SU-DHL-6 (cell line): Measurements from ENCODE around the gene NUP205.

Experiments used
- H2AFZ ChIP-seq: fragments of 200-600 bp; sonication (generic); 2 replicates; pipeline ENCODE4 v1.6.1; 2014; ENCODE audit warnings: low read depth, mild to moderate bottlenecking, moderate library complexity, mixed read lengths, antibody characterized with exemption, low read length; ENCODE audit not compliant: severe bottlenecking
- H3F3A ChIP-seq: fragments of 200-600 bp; shearing (Covaris generic); 2 replicates; pipeline ENCODE4 v1.6.0; 2016; ENCODE audit warnings: antibody characterized with exemption, mild to moderate bottlenecking; ENCODE audit not compliant: insufficient read depth
- H3K27ac ChIP-seq: fragments of 200-600 bp; sonication (generic); 2 replicates; pipeline ENCODE4 v1.5.1; 2016; ENCODE audit warnings: low read depth, mild to moderate bottlenecking, low read length, moderate library complexity, mixed read lengths
- H3K27me3 ChIP-seq: fragments of 200-600 bp; sonication (generic), shearing (Covaris generic); 2 replicates; pipeline ENCODE4 v1.6.0; 2014; ENCODE audit warnings: mild to moderate bottlenecking, low read length
- H3K36me3 ChIP-seq: fragments of 200-600 bp; sonication (generic); 2 replicates; pipeline ENCODE4 v1.6.1; 2014; ENCODE audit warnings: mild to moderate bottlenecking, low read length, mixed read lengths
- H3K4me2 ChIP-seq: fragments of 300-600, 200-600 bp; shearing (Covaris generic), sonication (generic); 2 replicates; pipeline ENCODE4 v1.6.0; 2014; ENCODE audit warnings: low read length, low read depth, mild to moderate bottlenecking; ENCODE audit not compliant: poor library complexity, severe bottlenecking
- H3K4me3 ChIP-seq: fragments of 200-600 bp; sonication (generic); 2 replicates; pipeline ENCODE4 v1.5.1; 2014; ENCODE audit warnings: antibody characterized with exemption, low read length, mild to moderate bottlenecking, mixed read lengths; ENCODE audit not compliant: insufficient read depth, poor library complexity, severe bottlenecking
- H3K79me2 ChIP-seq: fragments of 200-600 bp; sonication (generic); 2 replicates; pipeline ENCODE4 v1.6.1; 2014; ENCODE audit warnings: mild to moderate bottlenecking, low read length, moderate library complexity; ENCODE audit not compliant: insufficient read depth
- H3K9ac ChIP-seq: fragments of 200-600 bp; sonication (generic); 2 replicates; pipeline ENCODE4 v1.7.0; 2014; ENCODE audit warnings: mild to moderate bottlenecking, low read length
- H3K9me2 ChIP-seq: fragments of 200-600 bp; sonication (generic); replicated peaks from 2 replicates; pipeline ENCODE4 v1.6.1; 2014; ENCODE audit warnings: low read length; ENCODE audit not compliant: insufficient read depth
- H3K9me3 ChIP-seq: fragments of 200-600 bp; sonication (generic); 2 replicates; pipeline ENCODE4 v1.6.1; 2014; ENCODE audit warnings: low read length, mixed read lengths; ENCODE audit not compliant: insufficient read depth
- H4K20me1 ChIP-seq: fragments of 200-600 bp; sonication (generic); 2 replicates; pipeline ENCODE4 v1.6.1; 2014; ENCODE audit warnings: low read depth, mild to moderate bottlenecking, antibody characterized with exemption, low read length, moderate library complexity, mixed read lengths
- EZH2phosphoT487 ChIP-seq: fragments of 200-600 bp; sonication (generic), shearing (Covaris generic); conservative IDR thresholded peaks from 2 replicates; pipeline ENCODE4 v1.6.1; 2018; ENCODE audit warnings: mild to moderate bottlenecking, antibody characterized with exemption, low read length, moderate library complexity, mixed read lengths
- TF ChIP-seq, protein P1 (sequence below): fragments of 200-600 bp; sonication (generic); IDR thresholded peaks from one replicate; pipeline ENCODE4 v1.5.1; 2017; ENCODE audit warnings: antibody characterized with exemption, mild to moderate bottlenecking, low read length, moderate library complexity; ENCODE audit not compliant: insufficient read depth, poor library complexity, severe bottlenecking

The NUP205 gene

DNA sequence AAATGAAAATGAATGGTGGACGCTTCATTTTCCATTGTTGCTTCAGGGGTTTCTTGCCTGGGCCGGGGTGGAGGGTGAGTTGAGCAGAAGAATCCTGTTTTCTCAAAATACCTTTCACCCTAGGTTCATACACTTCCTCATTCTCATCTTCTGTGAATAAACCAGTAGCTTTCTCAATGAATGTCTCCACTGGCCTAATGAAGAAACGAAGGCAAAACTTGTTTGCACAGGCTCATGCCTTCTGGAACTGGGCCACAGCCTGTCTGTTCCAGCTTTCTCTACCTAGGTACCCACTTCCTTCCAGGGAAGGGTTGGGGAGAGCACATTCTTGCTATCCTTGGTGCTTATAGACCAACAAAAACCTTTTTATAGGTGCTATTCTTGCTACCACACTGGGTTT, 125.9 kb downstream of the NUP205 start:
- TF ChIP-seq EZH2phosphoT487: no peak
- TF ChIP-seq, protein P1, sequence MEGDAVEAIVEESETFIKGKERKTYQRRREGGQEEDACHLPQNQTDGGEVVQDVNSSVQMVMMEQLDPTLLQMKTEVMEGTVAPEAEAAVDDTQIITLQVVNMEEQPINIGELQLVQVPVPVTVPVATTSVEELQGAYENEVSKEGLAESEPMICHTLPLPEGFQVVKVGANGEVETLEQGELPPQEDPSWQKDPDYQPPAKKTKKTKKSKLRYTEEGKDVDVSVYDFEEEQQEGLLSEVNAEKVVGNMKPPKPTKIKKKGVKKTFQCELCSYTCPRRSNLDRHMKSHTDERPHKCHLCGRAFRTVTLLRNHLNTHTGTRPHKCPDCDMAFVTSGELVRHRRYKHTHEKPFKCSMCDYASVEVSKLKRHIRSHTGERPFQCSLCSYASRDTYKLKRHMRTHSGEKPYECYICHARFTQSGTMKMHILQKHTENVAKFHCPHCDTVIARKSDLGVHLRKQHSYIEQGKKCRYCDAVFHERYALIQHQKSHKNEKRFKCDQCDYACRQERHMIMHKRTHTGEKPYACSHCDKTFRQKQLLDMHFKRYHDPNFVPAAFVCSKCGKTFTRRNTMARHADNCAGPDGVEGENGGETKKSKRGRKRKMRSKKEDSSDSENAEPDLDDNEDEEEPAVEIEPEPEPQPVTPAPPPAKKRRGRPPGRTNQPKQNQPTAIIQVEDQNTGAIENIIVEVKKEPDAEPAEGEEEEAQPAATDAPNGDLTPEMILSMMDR: no peak
- Histone ChIP-seq H3K36me3 (no peaks in the 10 kb centered on the region), H3K9ac (no peak overlapping the region), H3K4me3 (no peak overlapping the region), H3F3A (no peaks in the 10 kb centered on the region), H3K4me2 (no peak overlapping the region), H4K20me1 (no peaks in the 10 kb centered on the region), H3K9me2 (no peaks in the 10 kb centered on the region), H3K79me2 (no peaks in the 10 kb centered on the region), H3K27me3 (no peaks in the 10 kb centered on the region), H3K9me3 (no peaks in the 10 kb centered on the region), H3K27ac (no peak overlapping the region), H2AFZ (no peak overlapping the region)

DNA sequence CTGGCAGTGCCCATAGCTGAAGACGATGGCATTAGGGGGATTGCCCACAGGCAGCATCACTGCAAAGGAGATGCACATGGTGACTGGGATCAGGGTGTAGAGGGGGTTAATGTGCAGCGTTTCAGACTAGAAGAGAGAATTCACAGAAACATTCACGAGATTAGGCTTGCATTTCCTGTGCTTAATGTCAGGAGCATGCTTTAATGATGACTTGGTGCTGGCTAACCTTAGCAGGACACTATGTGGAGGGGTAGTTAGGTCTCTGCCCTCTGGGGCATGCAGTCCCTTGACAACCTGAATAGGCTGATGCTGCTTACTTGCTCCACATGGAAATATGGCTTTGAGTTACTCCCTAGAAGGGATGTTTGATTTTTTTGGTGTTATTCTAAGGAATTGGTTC, 126.4 kb downstream of the NUP205 start:
- H2AFZ ChIP-seq: no peak overlapping the region
- H3K4me3 ChIP-seq: no peak overlapping the region
- H4K20me1 ChIP-seq: no peaks in the 10 kb centered on the region
- no peaks in the 10 kb centered on the region for H3K36me3 ChIP-seq
- no peak overlapping the region for H3K4me2 ChIP-seq
- TF ChIP-seq, protein P1: no peak
- no peak for TF ChIP-seq EZH2phosphoT487
- H3K9me3 ChIP-seq: no peaks in the 10 kb centered on the region
- no peaks in the 10 kb centered on the region for H3F3A ChIP-seq
- no peak overlapping the region for H3K9ac ChIP-seq
- H3K79me2 ChIP-seq: no peaks in the 10 kb centered on the region
- H3K27ac ChIP-seq: no peak overlapping the region
- H3K27me3 ChIP-seq: no peaks in the 10 kb centered on the region
- H3K9me2 ChIP-seq: no peaks in the 10 kb centered on the region

DNA sequence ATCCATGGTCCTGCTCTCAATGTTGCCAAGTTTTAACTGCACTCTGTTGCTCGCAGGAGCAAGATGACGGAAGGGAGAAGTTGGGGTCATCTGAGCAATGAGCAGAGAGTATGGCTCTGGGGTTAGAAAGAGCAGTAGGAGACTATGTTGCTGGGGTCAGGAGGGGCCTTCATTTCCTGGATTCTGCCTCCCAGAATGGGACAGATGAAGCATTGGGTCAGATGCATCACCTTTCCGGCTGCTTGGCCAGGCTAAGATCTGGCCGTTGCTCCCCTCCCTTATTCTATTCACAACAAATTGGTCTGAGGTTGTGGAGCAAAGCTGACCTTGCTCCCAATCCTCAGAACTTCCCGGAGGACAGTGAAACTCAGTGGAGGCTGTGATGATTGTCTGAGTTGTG, 127.0 kb downstream of the NUP205 start:
- no peak for TF ChIP-seq EZH2phosphoT487
- TF ChIP-seq, protein P1: no peak
- no peak overlapping the region for H3K9ac ChIP-seq
- no peaks in the 10 kb centered on the region for H3K27me3 ChIP-seq
- H3K9me2 ChIP-seq: no peaks in the 10 kb centered on the region
- no peaks in the 10 kb centered on the region for H4K20me1 ChIP-seq
- no peak overlapping the region for H3K27ac ChIP-seq
- no peak overlapping the region for H3K4me2 ChIP-seq
- no peaks in the 10 kb centered on the region for H3K9me3 ChIP-seq
- H3F3A ChIP-seq: no peaks in the 10 kb centered on the region
- no peaks in the 10 kb centered on the region for H3K79me2 ChIP-seq
- no peak overlapping the region for H3K4me3 ChIP-seq
- H2AFZ ChIP-seq: no peak overlapping the region
- no peaks in the 10 kb centered on the region for H3K36me3 ChIP-seq
